Gastrocnemius medialis (tissue), 4 donors: ENCODE results near the gene STAMBP. TPM values are rescaled to one million over a fixed set of nuclear protein-coding genes. Genes with fewer than 3 reads are reported as not detected.
"Not testable (repeated sequence)": the region's sequence is repeated elsewhere in the genome, so short reads cannot be mapped to it uniquely, and the experiment has no call there.

ENCODE experiments used
- ATAC-seq, 2 donors: fragments of 150-250 bp; one replicate each; pipeline ENCODE4 v1.9.1; 2016
- DNase-seq, 2 donors: peaks; one replicate each; pipeline ENCODE4 v3.0.0-alpha.2; 2019
- H3K27ac ChIP-seq, 4 donors: fragments of 200-600 bp; sonication (generic); 1 replicate in 1 of 4; 2 replicates in 3 of 4; pipeline ENCODE4 v1.5.1; 2016 to 2018; ENCODE audit warnings: mild to moderate bottlenecking in 2 of 4, moderate library complexity in 1 of 4
- H3K27me3 ChIP-seq, 3 donors: fragments of 200-600 bp; sonication (generic) in 2 of 3; 1 replicate in 1 of 3; 2 replicates in 2 of 3; pipeline versions ENCODE4 v1.5.1 to v1.6.0; 2016 to 2019; ENCODE audit warnings: mild to moderate bottlenecking in 1 of 3, moderate library complexity in 1 of 3
- H3K36me3 ChIP-seq, 2 donors: fragments of 200-600 bp; sonication (generic) in 1 of 2; one replicate each; pipeline ENCODE4 v1.5.1; 2017 to 2018
- H3K4me1 ChIP-seq, 2 donors: fragments of 200-600 bp; sonication (generic) in 1 of 2; one replicate each; pipeline ENCODE4 v1.5.1; 2016 to 2017; ENCODE audit warnings: mild to moderate bottlenecking in 2 of 2
- H3K4me3 ChIP-seq, 4 donors: fragments of 200-600 bp; sonication (generic) in 3 of 4; 1 replicate in 1 of 4; 2 replicates in 3 of 4; pipeline ENCODE4 v1.5.1; 2016 to 2019; ENCODE audit warnings: mild to moderate bottlenecking in 2 of 4
- H3K9me3 ChIP-seq, 3 donors: fragments of 200-600 bp; sonication (generic) in 2 of 3; 1 replicate in 1 of 3; 2 replicates in 2 of 3; pipeline ENCODE4 v1.5.1; 2016 to 2019
- CTCF ChIP-seq, 5 experiments: fragments of 450-650 bp in 3 of 5; fragments of 200-600 bp in 2 of 5; sonication (generic) in 2 of 5; IDR thresholded peaks in 4 of 5; conservative IDR thresholded peaks in 1 of 5; 1 replicate in 4 of 5; 2 replicates in 1 of 5; pipeline ENCODE4 v1.5.1; 2016 to 2019; ENCODE audit warnings: antibody characterized with exemption in 5 of 5, mild to moderate bottlenecking in 3 of 5, moderate library complexity in 3 of 5
- POLR2A ChIP-seq, 2 donors: fragments of 450-650 bp; IDR thresholded peaks; one replicate each; pipeline ENCODE4 v1.6.1; 2017; ENCODE audit warnings: antibody characterized with exemption in 2 of 2, mild to moderate bottlenecking in 2 of 2, moderate library complexity in 2 of 2
- in situ Hi-C, 4 donors: fragments of 200-750 bp; cut with MboI; loops; one replicate each; pipeline versions ENCODE4 v1.15.0 to v1.8.0; 2017; ENCODE audit warnings: low sequenced_read_pairs in 4 of 4
- intact Hi-C: fragments of 100-400 bp; cut with DNase I; formaldehyde crosslinking; loops from one replicate; pipeline ENCODE4 v1.15.1; 2023; ENCODE audit warnings: low total_unique reads
- total RNA-seq, 4 donors: library from RNA; depleted of rRNA; stranded (reverse); fragments of >200 nt; gene quantifications; one replicate each; pipeline versions ENCODE4 v1.1.0 to v1.2.3, GENCODE V29; 2016

STAMBP gene
- total RNA-seq, 4 donors from 2014 or later, result 38.0 to 85.4 (median 67.1) TPM

DNA sequence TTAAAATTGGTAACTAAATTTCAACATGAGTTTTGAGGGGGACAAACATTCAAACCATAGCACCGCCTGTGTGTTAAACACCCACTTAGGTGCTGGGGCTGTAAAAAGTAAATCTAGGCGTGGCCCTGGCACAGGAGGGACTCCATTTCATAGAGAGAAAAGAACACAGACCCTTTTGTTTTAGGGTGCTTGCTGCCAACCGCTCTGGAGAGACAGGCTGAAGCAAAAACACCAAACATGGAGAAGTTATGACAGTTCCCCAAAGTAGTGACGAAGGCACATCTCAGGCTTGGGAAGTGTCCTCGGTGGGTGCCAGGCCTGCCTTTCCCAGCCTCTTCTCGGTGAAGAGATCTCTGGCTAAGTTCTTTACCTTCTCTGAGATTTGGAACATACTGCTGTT lies 69.2 kb downstream of the STAMBP start:
- H3K4me1 ChIP-seq, result no peaks in the 10 kb centered on the region
- ATAC-seq (no peak), DNase-seq (no peak)
- intact Hi-C loops (no loop called here), in situ Hi-C loops (no loop called here)
- H3K9me3 ChIP-seq, result no peaks in the 10 kb centered on the region
- no peak overlapping the region for H3K27ac ChIP-seq
- no peaks in the 10 kb centered on the region for H3K36me3 ChIP-seq
- H3K27me3 ChIP-seq, result no peaks in the 10 kb centered on the region
- TF ChIP-seq POLR2A (IDR thresholded peaks at IDR 0.05), result no peak
- no peak for TF ChIP-seq CTCF (IDR thresholded peaks at IDR 0.05 in 4 of 5, conservative IDR thresholded peaks at IDR 0.05 in 1 of 5)
- no peak overlapping the region for H3K4me3 ChIP-seq

GRCh38 chr2:73899801-73900336 lies 71.1 kb downstream of the STAMBP start:
- H3K4me3 ChIP-seq, result no peak overlapping the region
- H3K27me3 ChIP-seq, result no peaks in the 10 kb centered on the region
- H3K9me3 ChIP-seq, result no peaks in the 10 kb centered on the region
- in situ Hi-C loops, result no loop called here
- H3K36me3 ChIP-seq, result no peaks in the 10 kb centered on the region
- H3K27ac ChIP-seq, result no peak overlapping the region
- H3K4me1 ChIP-seq, result no peaks in the 10 kb centered on the region
- no peak for TF ChIP-seq POLR2A (IDR thresholded peaks at IDR 0.05)
- no peak for TF ChIP-seq CTCF (IDR thresholded peaks at IDR 0.05 in 4 of 5, conservative IDR thresholded peaks at IDR 0.05 in 1 of 5)
- intact Hi-C loops, result no loop called here
- ATAC-seq, result no peak
- DNase-seq, result no peak

DNA sequence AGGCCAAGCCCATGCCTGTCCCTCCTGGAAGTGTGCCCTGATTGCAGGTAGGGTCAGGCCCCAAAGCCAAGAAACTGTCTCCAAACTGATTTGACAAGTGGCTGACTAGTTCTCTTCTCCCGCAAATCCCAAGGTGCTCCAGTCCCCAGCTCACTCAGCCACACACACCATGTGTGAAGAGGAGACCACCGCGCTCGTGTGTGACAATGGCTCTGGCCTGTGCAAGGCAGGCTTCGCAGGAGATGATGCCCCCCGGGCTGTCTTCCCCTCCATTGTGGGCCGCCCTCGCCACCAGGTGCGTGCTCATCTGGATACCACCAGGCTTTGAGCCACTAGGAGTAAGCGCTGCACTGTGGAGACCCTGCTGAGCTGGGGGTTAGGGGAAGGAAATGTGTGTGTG lies 72.4 kb downstream of the STAMBP start:
- H3K4me3 ChIP-seq, result no peak overlapping the region
- no peak overlapping the region for H3K27ac ChIP-seq
- TF ChIP-seq POLR2A (IDR thresholded peaks at IDR 0.05) (no peak), CTCF (IDR thresholded peaks at IDR 0.05 in 4 of 5, conservative IDR thresholded peaks at IDR 0.05 in 1 of 5) (no peak)
- H3K9me3 ChIP-seq, result no peaks in the 10 kb centered on the region
- H3K27me3 ChIP-seq, result no peaks in the 10 kb centered on the region
- DNase-seq (no peak), ATAC-seq (no peak)
- in situ Hi-C loops (no loop called here), intact Hi-C loops (no loop called here)
- no peaks in the 10 kb centered on the region for H3K4me1 ChIP-seq
- H3K36me3 ChIP-seq, result no peaks in the 10 kb centered on the region

GRCh38 chr2:73902284-73902683 lies 73.5 kb downstream of the STAMBP start:
- Histone ChIP-seq H3K27ac (no peak overlapping the region), H3K4me1 (no peaks in the 10 kb centered on the region), H3K9me3 (no peaks in the 10 kb centered on the region), H3K4me3 (no peak overlapping the region), H3K27me3 (no peaks in the 10 kb centered on the region), H3K36me3 (no peaks in the 10 kb centered on the region)
- intact Hi-C loops, result no loop called here
- no peak for ATAC-seq
- in situ Hi-C loops, result no loop called here
- no peak for DNase-seq
- no peak for TF ChIP-seq POLR2A (IDR thresholded peaks at IDR 0.05)
- no peak for TF ChIP-seq CTCF (IDR thresholded peaks at IDR 0.05 in 4 of 5, conservative IDR thresholded peaks at IDR 0.05 in 1 of 5)

- intact Hi-C loops, result no loop called here
- in situ Hi-C loops, result no loop called here
These were observed 74.6 kb downstream of the STAMBP start for GRCh38 chr2:73903313-73903712.

GRCh38 chr2:73903949-73904613 lies 75.3 kb downstream of the STAMBP start:
- ATAC-seq, H3K36me3 ChIP-seq, H3K9me3 ChIP-seq, H3K4me1 ChIP-seq, H3K27ac ChIP-seq, intact Hi-C loops, H3K4me3 ChIP-seq, in situ Hi-C loops, H3K27me3 ChIP-seq, DNase-seq: not testable (repeated sequence)

More at GRCh38 chr2:73903313-73903712, 74.6 kb downstream of the STAMBP start:
- Histone ChIP-seq H3K4me1 (no peaks in the 10 kb centered on the region), H3K27me3 (no peaks in the 10 kb centered on the region), H3K9me3 (no peaks in the 10 kb centered on the region), H3K27ac (no peak overlapping the region), H3K4me3 (no peak overlapping the region), H3K36me3 (no peaks in the 10 kb centered on the region)
- no peak for TF ChIP-seq POLR2A (IDR thresholded peaks at IDR 0.05)
- TF ChIP-seq CTCF (IDR thresholded peaks at IDR 0.05 in 4 of 5, conservative IDR thresholded peaks at IDR 0.05 in 1 of 5), result no peak
- no peak for ATAC-seq
- DNase-seq, result no peak
